Endothelial cell of umbilical vein (primary cell): Measurements from ENCODE around the gene MYD88. TPM values are rescaled to one million over a fixed set of nuclear protein-coding genes. Genes with fewer than 3 reads are reported as not detected.

Experiments
- BruUV-seq: library from RNA; stranded (reverse); fragments of 400-500 nt; replicated peaks from 2 replicates; lab custom pipeline; 2021; lab: Mats Ljungman, UMichigan
- CTCF ChIA-PET: fragments of 300-600, 350-600 bp; sonication (Branson Sonifier 250); formaldehyde crosslinking; loops from one replicate; lab custom pipeline; 2021; ENCODE audit warnings: antibody characterized with exemption, inconsistent platforms; lab: Charles Lee
- POLR2A ChIA-PET: fragments of 300-600, 350-600 bp; sonication (Branson Sonifier 250); formaldehyde crosslinking; loops from one replicate; lab custom pipeline; 2021; ENCODE audit warnings: antibody characterized with exemption, inconsistent platforms; lab: Charles Lee
- DNase-seq: peaks from one replicate; pipeline ENCODE4 v3.0.0-alpha.2; 2011; ENCODE audit warnings: low read depth, low spot score
- FAIRE-seq: peaks from 2 replicates; lab custom pipeline; 2011; peaks lifted over from hg19 to GRCh38; lab: Jason Lieb, UNC
- H2AFZ ChIP-seq: 2 replicates; pipeline ENCODE4 v1.6.0; 2012; ENCODE audit warnings: low read depth, low read length, control low read depth, inconsistent platforms
- H3K27ac ChIP-seq: 2 replicates; pipeline ENCODE4 v1.5.1; 2011; ENCODE audit warnings: low read depth, mild to moderate bottlenecking, control low read depth, low read length, moderate library complexity; ENCODE audit not compliant: insufficient read depth
- H3K27me3 ChIP-seq, 2 experiments: 2 replicates each; pipeline versions ENCODE4 v1.6.0 to v1.6.1; 2011; ENCODE audit warnings: low read length in 2 of 2, mixed read lengths in 1 of 2; ENCODE audit not compliant: control insufficient read depth in 2 of 2, insufficient read depth in 2 of 2
- H3K36me3 ChIP-seq, 2 experiments: 2 replicates in 1 of 2; 3 replicates in 1 of 2; pipeline ENCODE4 v1.5.1; 2011; ENCODE audit warnings: low read length in 2 of 2, mild to moderate bottlenecking in 1 of 2, moderate library complexity in 1 of 2; ENCODE audit not compliant: control insufficient read depth in 2 of 2, insufficient read depth in 2 of 2; ENCODE audit errors: extremely low read depth in 1 of 2
- H3K4me1 ChIP-seq: 3 replicates; pipeline ENCODE4 v1.5.1; 2011; ENCODE audit warnings: mild to moderate bottlenecking, low read length; ENCODE audit not compliant: control insufficient read depth, insufficient read depth; ENCODE audit errors: extremely low read depth
- H3K4me2 ChIP-seq: 2 replicates; pipeline ENCODE4 v1.6.1; 2011; ENCODE audit warnings: low read length, control low read depth, mixed read lengths; ENCODE audit not compliant: insufficient read depth
- H3K4me3 ChIP-seq, 3 experiments: fragments of 200-600 bp in 1 of 3; sonication (generic), shearing (Covaris generic) in 1 of 3; replicated peaks in 1 of 3; 2 replicates each; pipeline ENCODE4 v1.5.1; 2011 to 2016; ENCODE audit warnings: control low read depth in 3 of 3, low read length in 3 of 3, mild to moderate bottlenecking in 2 of 3, inconsistent platforms in 1 of 3, low read depth in 1 of 3, moderate library complexity in 1 of 3; ENCODE audit not compliant: insufficient read depth in 1 of 3
- H3K79me2 ChIP-seq: 2 replicates; pipeline ENCODE4 v1.6.0; 2012; ENCODE audit warnings: low read length, inconsistent platforms; ENCODE audit not compliant: control insufficient read depth, insufficient read depth
- H3K9ac ChIP-seq: replicated peaks from 2 replicates; pipeline ENCODE3; 2011; ENCODE audit warnings: low read length, control low read depth; ENCODE audit not compliant: insufficient read depth; ENCODE audit errors: extremely low read depth
- H3K9me1 ChIP-seq: replicated peaks from 3 replicates; pipeline ENCODE4 v1.6.0; 2011; ENCODE audit warnings: mild to moderate bottlenecking, low read length; ENCODE audit not compliant: control insufficient read depth, insufficient read depth; ENCODE audit errors: extremely low read depth
- H3K9me3 ChIP-seq: replicated peaks from 2 replicates; pipeline ENCODE4 v1.5.1; 2012; ENCODE audit warnings: low read length, inconsistent platforms; ENCODE audit not compliant: control insufficient read depth, insufficient read depth
- H4K20me1 ChIP-seq: replicated peaks from 2 replicates; pipeline ENCODE3; 2011; ENCODE audit warnings: mild to moderate bottlenecking, low read length; ENCODE audit not compliant: control insufficient read depth, insufficient read depth; ENCODE audit errors: extremely low read depth
- EZH2 ChIP-seq: IDR thresholded peaks from 2 replicates; pipeline ENCODE4 v1.6.1; 2012; ENCODE audit warnings: borderline replicate concordance, low read depth, mild to moderate bottlenecking, moderate library complexity, low read length, inconsistent platforms; ENCODE audit not compliant: severe bottlenecking
- FOS ChIP-seq: IDR thresholded peaks from 2 replicates; pipeline ENCODE4 v1.6.1; 2011; ENCODE audit warnings: mild to moderate bottlenecking, low read length, moderate library complexity, borderline replicate concordance; ENCODE audit not compliant: insufficient read depth
- GATA2 ChIP-seq: IDR thresholded peaks from 2 replicates; pipeline ENCODE4 v1.7.0; 2011; ENCODE audit warnings: low read depth, mild to moderate bottlenecking, moderate library complexity, mixed read lengths, low read length; ENCODE audit not compliant: insufficient read length, insufficient read depth
- JUN ChIP-seq: IDR thresholded peaks from 2 replicates; pipeline ENCODE4 v1.6.1; 2011; ENCODE audit warnings: borderline replicate concordance, low read depth; ENCODE audit not compliant: insufficient read length, insufficient read depth
- MYC ChIP-seq: IDR thresholded peaks from one replicate; pipeline ENCODE4 v1.6.1; 2011; ENCODE audit warnings: mild to moderate bottlenecking, low read depth, low read length
- POLR2A ChIP-seq: IDR thresholded peaks from 2 replicates; pipeline ENCODE4 v1.6.1; 2012; ENCODE audit warnings: low read depth, mild to moderate bottlenecking, control low read depth, low read length
- POLR2AphosphoS5 ChIP-seq: IDR thresholded peaks from 2 replicates; pipeline ENCODE4 v1.6.1; 2012; ENCODE audit warnings: low read depth, mild to moderate bottlenecking, control low read depth, low read length, moderate library complexity; ENCODE audit not compliant: insufficient read depth
- dilution Hi-C: fragments of 300-500 bp; cut with MboI; formaldehyde crosslinking; loops from one replicate; pipeline ENCODE4 v1.15.0; 2019; ENCODE audit warnings: low sequenced_read_pairs; ENCODE audit not compliant: extremely low pct_ligation_motif_present
- intact Hi-C: fragments of 100-400 bp; cut with micrococcal nuclease; formaldehyde crosslinking; loops from one replicate; pipeline ENCODE4 v1.10.0; 2022
- polyA plus RNA-seq, 4 experiments: library from polyadenylated mRNA; depleted of rRNA in 3 of 4; stranded (reverse) in 3 of 4; unstranded in 1 of 4; fragments of >200 nt; gene quantifications; 2 replicates each; pipeline versions ENCODE4 v1.2.1 to v1.2.3, GENCODE V29; 2011 to 2012; ENCODE audit warnings: missing spikeins in 1 of 4
- total RNA-seq: library from RNA; stranded (reverse); gene quantifications from 2 replicates; pipeline ENCODE4 v1.2.3, GENCODE V29; 2021
- TF ChIP-seq, protein P1 (sequence below): IDR thresholded peaks from 2 replicates; pipeline ENCODE4 v1.6.1; 2011; ENCODE audit not compliant: insufficient read depth, insufficient read length
- TF ChIP-seq, protein P2 (sequence below), 2 donors: IDR thresholded peaks; 1 replicate in 1 of 2; 2 replicates in 1 of 2; pipeline ENCODE4 v1.5.1; 2011; ENCODE audit warnings: low read length in 2 of 2, mild to moderate bottlenecking in 2 of 2, moderate library complexity in 2 of 2, control low read depth in 1 of 2, inconsistent platforms in 1 of 2, low read depth in 1 of 2; ENCODE audit not compliant: insufficient read depth in 1 of 2; ENCODE audit errors: extremely low read depth in 1 of 2

Gene MYD88
- total and polyA plus RNA-seq, 2 donors (not counting 3 experiments of a cell fraction or from before 2014, with no cell fraction given): 35.1 to 55.0 TPM

DNA sequence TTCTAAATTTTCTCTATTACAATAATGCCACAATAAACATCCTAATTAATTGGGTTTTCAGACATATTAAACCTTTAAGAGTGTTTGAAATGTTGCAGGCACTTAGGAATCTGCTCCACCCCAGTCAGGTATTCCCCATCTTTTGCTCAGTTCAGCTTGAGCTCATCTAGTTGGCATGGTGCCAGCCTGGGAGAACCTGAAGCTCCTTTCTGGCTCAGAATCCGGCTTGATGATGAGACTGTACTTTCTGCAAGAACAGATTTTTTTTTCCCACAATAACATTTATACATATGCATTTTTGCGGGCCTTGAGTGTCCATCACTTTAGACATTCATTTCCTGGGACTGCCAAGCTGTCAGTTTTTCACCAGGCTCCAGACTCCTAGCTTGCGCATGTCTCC, 19.1 kb downstream of the MYD88 start:
- POLR2A ChIA-PET: no interaction called here
- FAIRE-seq: no peak
- BruUV-seq: no TSS peak

More for the DNA sequence above, 19.1 kb downstream of the MYD88 start:
- H3K4me1 ChIP-seq: no peaks in the 10 kb centered on the region
- H4K20me1 ChIP-seq: no peaks in the 10 kb centered on the region
- no peak for DNase-seq
- CTCF ChIA-PET: no interaction called here
- H2AFZ ChIP-seq: no peak overlapping the region
- TF ChIP-seq EZH2: no peak
- no peak for TF ChIP-seq FOS
- TF ChIP-seq, protein P1, sequence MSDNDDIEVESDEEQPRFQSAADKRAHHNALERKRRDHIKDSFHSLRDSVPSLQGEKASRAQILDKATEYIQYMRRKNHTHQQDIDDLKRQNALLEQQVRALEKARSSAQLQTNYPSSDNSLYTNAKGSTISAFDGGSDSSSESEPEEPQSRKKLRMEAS: no peak
- no peak for TF ChIP-seq GATA2
- no peak for TF ChIP-seq MYC
- no peak for TF ChIP-seq JUN
- TF ChIP-seq POLR2A: no peak
- TF ChIP-seq, protein P2, sequence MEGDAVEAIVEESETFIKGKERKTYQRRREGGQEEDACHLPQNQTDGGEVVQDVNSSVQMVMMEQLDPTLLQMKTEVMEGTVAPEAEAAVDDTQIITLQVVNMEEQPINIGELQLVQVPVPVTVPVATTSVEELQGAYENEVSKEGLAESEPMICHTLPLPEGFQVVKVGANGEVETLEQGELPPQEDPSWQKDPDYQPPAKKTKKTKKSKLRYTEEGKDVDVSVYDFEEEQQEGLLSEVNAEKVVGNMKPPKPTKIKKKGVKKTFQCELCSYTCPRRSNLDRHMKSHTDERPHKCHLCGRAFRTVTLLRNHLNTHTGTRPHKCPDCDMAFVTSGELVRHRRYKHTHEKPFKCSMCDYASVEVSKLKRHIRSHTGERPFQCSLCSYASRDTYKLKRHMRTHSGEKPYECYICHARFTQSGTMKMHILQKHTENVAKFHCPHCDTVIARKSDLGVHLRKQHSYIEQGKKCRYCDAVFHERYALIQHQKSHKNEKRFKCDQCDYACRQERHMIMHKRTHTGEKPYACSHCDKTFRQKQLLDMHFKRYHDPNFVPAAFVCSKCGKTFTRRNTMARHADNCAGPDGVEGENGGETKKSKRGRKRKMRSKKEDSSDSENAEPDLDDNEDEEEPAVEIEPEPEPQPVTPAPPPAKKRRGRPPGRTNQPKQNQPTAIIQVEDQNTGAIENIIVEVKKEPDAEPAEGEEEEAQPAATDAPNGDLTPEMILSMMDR (IDR thresholded peaks at IDR 0.05; ENCODE audit: extremely low read depth in 1 of 2, insufficient read depth in 1 of 2, low read depth in 1 of 2, low read length in 2 of 2): no peak
- TF ChIP-seq POLR2AphosphoS5: no peak
- no peaks in the 10 kb centered on the region for H3K36me3 ChIP-seq
- H3K9me3 ChIP-seq: no peaks in the 10 kb centered on the region
- intact Hi-C loops: no loop called here
- H3K79me2 ChIP-seq: no peaks in the 10 kb centered on the region
- dilution Hi-C loops: no loop called here
- H3K9me1 ChIP-seq: no peaks in the 10 kb centered on the region
- no peak overlapping the region for H3K27ac ChIP-seq
- H3K27me3 ChIP-seq: no peaks in the 10 kb centered on the region
- no peak overlapping the region for H3K9ac ChIP-seq
- H3K4me2 ChIP-seq: no peak overlapping the region
- H3K4me3 ChIP-seq: no peak overlapping the region
